ENCODE results near the gene FIG4.
"Not testable (repeated sequence)": the region's sequence is repeated elsewhere in the genome, so short reads cannot be mapped to it uniquely, and the experiment has no call there.

FIG4 gene

GRCh38 chr6:109762769-109763441 lies 71.8 kb downstream of the FIG4 start:
- DNase-seq, result no peak

DNA sequence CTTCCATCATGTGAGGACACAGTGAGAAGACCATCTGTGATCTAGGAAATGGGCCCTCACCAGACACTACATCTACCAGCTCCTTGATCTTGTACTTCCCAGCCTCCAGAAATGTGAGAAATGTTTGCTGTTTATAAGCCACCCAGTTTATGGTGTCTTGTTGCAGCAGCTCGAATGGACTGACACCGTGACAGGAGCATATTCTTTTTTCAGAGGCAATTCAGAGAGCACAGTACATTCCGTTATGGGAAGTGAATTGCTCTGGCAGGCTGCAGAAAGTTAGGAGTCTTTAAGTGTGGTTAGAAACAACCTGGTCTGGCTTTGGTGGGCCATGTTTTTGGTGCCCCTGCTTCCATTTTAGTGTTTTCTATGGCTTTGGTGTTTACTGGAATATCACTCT lies 75.1 kb downstream of the FIG4 start:
- DNase-seq, result no peak

GRCh38 chr6:109767961-109768360 lies 76.9 kb downstream of the FIG4 start:
- no peak for DNase-seq

GRCh38 chr6:109768485-109768884 lies 77.4 kb downstream of the FIG4 start:
- no peak for DNase-seq

DNA sequence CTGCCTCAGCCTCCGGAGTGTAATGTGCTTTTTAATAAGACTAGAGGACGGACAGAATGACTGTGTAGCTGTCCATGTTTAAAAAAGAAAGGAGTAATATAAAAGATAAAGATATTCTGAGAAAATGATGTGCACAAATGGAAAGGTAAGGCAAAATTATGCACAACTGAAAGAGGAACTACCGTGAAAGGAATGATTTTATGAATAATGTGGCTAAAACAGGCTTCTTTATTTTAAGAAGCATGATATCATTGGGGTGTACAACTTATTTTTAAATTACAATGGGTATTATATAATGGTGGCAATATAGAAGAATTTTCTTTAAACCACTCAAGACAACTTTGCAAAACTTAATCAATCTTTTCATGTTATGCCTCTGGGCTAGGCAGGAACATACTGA lies 78.1 kb downstream of the FIG4 start:
- DNase-seq, result no peak

DNA sequence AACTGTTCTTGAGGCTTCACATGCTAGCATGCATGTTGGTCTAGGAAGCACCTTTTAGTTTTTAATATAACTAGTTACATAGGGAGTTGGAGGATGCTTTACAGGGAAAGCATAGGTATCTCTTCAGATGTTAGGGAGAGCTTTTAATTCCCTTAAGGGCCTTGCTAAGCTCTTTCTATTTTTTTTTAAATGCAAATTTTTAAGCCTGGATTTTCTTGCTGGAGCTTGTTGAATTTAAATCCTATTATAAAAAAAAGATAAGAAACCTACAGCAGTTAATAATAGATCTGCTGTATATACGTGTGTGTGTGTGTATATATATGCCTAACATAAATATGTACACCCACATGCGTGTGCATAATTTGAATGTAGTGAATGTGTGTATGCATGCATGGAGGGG lies 79.0 kb downstream of the FIG4 start:
- DNase-seq, result no peak

DNA sequence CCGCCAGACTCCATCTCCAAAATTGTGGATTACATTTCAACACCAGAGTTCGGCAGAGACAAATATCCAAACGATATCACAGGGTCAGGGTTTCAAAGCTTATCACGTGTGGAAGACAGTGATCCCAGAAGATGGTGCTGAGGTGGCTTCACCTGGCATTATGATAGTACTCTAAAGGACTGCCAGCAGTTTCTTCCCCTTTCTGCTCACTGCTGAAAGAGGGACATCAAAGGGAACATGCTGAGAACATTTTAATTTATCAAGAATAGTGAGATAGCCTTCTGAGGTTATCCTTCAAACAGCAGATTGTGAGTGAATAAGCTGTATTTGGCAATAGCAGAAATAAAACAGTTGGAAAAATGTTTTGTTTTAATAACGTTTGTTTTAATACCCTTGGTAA lies 79.7 kb downstream of the FIG4 start:
- no peak for DNase-seq

GRCh38 chr6:109771939-109772755 lies 81.1 kb downstream of the FIG4 start:
- not testable (repeated sequence) for DNase-seq

GRCh38 chr6:109772883-109773431 lies 81.9 kb downstream of the FIG4 start:
- DNase-seq, result no peak

DNA sequence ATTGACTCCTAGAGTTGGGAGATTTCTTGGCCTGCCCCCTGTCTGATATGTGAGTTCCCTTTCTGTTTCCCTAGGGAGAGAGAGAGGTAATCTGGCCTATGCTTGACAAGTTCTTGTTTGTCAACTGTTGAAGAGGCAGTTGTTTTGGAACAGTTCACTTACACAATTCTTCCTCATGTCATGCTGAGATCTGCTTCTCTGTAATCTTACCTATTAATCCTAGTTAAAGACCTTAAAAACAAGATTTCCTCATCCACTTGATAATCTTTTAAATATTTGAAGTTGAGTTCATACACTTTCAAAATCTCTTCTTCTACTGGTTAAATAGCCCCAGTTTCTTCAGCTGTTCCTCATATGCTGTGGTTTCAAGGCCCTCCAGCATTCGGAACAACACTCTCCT lies 89.9 kb downstream of the FIG4 start:
- DNase-seq, result no peak

DNA sequence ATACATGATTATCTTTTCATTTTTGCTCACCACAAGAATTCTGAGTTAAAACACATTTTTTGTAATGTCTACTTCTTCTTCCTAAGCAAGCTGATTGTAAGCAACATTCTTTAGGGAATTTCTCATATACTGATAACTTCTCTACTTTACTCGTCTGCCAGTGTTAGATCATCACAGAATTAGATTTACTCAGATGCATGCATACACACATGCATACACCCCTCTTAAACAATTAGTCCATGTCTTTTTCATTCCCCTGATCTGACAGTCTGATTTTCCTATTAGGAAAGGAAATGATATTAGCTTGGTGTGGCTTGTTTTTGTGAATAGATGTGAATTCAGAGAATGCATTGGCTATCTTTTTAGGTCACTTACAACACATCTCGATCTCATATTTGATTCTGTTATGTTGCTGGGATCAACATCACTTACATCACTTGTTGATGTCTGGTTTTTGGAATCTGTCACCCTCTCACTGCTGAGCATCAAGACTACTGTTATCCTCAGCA lies 91.4 kb downstream of the FIG4 start:
- no peak for DNase-seq

DNA sequence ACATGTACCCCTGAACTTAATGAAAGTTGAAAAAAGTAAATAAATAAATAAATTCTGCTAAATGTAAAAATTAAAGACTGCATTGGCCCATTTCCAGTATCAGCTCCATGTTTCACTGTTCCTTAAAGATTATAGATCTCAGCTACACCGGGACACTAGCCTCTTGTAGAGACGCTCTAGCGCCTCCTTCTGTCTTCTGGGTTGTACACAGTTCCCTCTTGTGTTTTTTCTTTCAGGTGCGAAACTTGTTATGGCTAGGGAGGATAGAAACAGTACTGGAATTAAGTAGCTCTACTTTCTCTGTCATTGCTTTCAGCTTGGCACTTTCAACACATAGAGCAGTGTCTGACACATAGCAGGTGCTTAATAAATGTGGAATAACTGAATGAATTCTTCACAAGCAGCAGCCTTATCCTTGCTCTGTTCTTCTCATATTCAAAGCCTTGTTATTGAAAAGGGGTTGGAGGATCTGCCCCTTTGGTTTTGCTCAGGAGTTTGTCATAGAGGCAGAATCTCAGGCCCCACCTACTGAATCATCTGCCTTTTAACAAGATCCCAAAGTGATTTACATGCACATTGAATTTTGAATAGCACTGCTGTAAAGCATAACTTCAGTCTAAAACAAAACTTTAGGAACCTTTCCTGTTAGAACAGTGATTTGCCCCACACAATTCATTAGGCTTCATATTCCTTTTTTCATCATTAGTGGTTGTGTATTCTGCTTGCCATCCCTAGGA lies 92.3 kb downstream of the FIG4 start:
- no peak for DNase-seq

DNA sequence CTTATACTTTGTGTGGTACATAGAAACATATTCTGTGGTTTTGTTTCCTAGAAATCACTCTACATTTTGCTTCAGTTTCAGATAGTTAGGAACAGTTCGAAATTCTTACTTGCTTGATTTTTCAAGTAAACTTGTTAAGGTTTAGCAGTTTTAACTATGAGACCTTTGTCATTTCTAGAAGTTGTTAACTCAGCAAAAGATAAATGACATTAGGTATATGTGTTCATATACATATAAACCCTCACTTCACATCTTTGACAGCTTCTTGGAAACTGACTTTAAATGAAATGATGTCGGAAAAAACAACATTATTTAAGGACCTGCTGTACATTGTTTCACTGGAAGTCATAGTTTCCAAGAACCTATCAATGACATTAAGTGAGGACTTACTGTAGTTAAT lies 96.2 kb downstream of the FIG4 start:
- DNase-seq, result no peak

DNA sequence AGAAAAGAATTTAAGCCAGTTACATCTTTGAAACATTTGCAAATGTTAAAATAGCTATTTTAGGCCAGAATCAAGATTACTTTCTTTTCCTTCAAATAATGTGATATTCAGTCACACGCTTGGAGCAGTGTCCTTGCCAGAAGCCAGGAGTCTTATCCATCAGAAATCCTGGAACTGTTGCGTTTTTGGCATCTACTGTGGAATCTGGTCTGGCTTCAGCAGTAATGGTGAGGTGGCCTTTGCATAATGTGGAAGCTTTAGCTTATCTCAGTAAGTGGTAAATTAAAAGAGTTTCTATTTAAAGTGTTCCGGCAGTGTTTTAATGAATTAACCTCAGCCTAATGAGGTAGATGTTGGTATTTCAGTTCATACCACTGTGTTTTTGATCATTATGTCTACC lies 97.6 kb downstream of the FIG4 start:
- no peak for DNase-seq

DNA sequence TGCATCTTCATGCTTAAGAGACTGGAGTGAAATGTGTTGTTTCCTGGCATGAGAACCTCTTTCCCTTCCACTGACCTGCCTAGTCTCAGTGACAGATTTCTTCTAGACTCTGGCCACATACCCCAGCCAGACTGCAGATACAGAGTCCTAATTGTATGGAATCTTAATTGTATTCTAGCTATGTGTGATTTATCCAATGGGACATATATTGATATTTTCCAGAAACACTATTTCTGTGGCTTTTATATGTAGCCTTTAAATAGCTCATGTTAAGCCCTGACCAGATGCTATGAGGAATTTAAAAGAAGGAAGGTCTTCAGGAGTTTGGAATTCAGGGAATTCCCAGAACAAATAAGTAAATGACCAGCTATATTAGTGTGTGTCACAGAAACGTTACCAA lies 99.0 kb downstream of the FIG4 start:
- no peak for DNase-seq

- no peak for DNase-seq
Observed at GRCh38 chr6:109791301-109791700, 100.2 kb downstream of the FIG4 start.

DNA sequence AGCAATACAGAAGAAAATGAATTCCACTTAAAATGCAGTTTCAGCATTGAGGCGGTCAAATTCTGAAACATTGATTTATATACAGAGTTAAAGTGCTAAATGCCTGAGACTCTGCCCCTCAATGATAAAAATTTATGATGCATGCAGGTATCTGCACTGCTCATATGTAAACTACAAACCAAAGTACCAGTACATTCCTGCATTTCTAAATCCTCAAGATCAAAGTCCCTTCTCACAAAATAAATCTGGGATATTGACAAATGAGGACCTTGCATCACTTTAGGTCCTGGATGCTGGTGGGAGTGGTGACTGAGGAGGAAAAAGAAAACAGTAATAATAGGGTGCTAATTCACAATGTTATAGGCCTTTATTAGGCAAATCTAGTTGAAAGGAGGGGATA lies 101.9 kb downstream of the FIG4 start:
- DNase-seq, result no peak

DNA sequence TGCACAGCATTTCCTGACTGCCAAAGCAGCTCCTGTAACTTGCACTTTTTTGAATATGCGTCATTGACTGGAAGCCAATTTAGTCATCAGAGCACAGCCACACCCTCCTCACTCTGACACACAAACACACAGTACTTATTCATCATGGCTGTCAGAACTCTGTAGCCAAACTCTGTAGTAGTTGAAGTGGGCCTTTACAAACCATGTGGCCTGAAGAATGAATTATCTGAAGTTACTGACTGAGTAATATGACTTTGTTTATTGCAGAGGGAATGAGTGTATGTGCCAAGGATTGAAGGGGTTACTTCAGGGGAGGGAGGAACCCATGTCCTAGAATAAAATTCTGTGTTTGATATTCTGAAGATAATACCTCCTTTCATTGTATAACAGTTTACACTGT lies 102.7 kb downstream of the FIG4 start:
- no peak for DNase-seq

DNA sequence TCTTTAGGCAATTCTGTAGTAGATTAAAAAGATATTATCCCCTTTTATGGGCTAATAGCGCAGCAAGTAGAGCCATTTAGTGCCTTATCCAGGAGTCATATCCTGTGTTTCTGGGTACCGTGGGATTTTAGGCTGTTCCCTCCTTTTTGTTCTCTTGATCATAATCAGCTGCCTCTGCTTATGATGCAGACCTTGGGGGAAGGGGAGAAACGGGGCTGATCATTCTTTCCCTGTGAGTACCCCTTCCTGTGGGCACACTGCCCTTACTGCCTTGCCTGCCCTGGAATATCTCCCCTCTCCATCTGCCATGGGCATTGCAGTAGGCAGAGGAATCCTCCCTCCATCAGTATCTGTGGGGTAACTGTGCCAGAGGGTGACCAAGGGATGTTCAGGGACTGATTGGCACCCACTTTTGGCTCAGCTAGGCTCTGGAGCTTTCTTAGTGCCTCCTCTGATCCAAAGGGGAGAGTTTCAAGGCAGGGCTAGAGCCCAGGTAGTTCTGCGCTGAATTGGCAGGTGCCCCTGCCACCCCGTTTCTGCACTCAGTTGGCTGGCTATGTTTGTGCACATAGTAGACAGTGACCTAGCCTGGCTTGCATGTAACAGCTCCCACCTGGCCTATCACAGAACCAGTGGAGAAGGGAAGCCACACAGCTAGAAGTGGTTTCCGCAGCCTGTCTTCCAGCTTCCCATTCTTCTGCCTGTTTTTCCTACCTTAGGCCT lies 103.3 kb downstream of the FIG4 start:
- DNase-seq, result no peak

DNA sequence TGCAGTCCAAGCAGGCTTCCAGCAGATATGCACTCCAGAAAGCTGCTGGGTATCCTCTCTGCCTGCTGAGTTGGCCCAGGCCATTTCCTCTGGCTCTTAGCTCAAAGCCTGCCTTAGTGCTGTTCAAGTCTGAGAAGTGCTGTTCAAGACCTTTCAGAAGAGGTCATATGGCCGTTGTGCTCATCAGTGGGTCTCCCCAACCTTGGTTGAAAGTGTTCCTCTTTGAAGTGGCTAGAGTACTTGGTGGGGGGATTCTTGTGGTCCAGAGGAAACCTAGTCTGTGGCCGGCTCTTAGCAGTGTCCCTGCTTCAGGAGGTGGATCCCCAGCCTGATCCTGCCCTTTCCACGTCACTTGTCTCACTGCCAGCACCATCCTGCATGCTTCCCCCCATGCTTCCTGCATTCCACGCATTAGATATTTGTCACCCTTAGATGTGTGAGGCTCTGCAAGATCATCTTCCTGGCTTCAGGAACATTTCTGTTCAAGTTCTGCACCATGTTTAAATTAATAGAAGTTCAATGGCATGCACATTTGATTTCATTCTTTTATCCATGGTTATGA lies 105.0 kb downstream of the FIG4 start:
- no peak for DNase-seq

GRCh38 chr6:109799129-109799528 lies 108.0 kb downstream of the FIG4 start:
- DNase-seq, result no peak

- DNase-seq, result no peak
Observed at GRCh38 chr6:109799664-109800063, 108.6 kb downstream of the FIG4 start.

All from GDM1 (cell line).